ENCODE results near the gene MYO16.

DNA sequence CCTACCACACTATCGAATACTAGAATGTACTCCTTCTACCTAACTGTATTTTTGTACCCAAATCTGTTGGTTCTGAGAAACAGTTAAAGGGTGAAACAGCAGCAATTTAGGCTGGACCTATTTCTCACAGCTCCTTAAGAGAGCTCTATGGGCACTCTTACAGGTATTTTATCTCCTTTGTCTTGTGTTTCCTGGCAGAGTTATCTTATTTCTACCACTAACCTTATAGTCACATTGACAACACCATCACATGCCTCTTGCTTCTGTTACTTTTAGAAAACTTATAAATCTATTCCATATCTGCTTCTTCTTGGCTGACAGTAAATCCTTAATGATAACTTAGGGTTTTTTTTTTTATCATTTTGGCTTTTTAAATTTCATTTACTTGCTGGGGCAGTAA is 130.7 kb downstream of the MYO16 start:
- TF ChIP-seq, protein P1, sequence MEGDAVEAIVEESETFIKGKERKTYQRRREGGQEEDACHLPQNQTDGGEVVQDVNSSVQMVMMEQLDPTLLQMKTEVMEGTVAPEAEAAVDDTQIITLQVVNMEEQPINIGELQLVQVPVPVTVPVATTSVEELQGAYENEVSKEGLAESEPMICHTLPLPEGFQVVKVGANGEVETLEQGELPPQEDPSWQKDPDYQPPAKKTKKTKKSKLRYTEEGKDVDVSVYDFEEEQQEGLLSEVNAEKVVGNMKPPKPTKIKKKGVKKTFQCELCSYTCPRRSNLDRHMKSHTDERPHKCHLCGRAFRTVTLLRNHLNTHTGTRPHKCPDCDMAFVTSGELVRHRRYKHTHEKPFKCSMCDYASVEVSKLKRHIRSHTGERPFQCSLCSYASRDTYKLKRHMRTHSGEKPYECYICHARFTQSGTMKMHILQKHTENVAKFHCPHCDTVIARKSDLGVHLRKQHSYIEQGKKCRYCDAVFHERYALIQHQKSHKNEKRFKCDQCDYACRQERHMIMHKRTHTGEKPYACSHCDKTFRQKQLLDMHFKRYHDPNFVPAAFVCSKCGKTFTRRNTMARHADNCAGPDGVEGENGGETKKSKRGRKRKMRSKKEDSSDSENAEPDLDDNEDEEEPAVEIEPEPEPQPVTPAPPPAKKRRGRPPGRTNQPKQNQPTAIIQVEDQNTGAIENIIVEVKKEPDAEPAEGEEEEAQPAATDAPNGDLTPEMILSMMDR (IDR thresholded peaks at IDR 0.05; ENCODE audit: poor library complexity), result no peak
- TF ChIP-seq EZH2 (IDR thresholded peaks at IDR 0.05; ENCODE audit: borderline replicate concordance), result no peak

Data from hepatocyte (in vitro differentiated cells).